Measurements from ENCODE around the gene MGRN1. TPM values are rescaled to one million over a fixed set of nuclear protein-coding genes. Genes with fewer than 3 reads are reported as not detected.

Gene MGRN1
- total RNA-seq, 1 experiment from 2014 or later, result 54.6 TPM

GRCh38 chr16:4698321-4699045 is 73.9 kb downstream of the MGRN1 start:
- Histone ChIP-seq H3K9me3 (ENCODE audit: low read depth, low read length, poor library complexity, severe bottlenecking) (no peaks in the 10 kb centered on the region), H3K4me3 (ENCODE audit: low read depth, low read length, poor library complexity, severe bottlenecking) (no peak overlapping the region), H3K27ac (ENCODE audit: low read depth, low read length, poor library complexity, severe bottlenecking) (no peak overlapping the region), H3K4me1 (ENCODE audit: insufficient read depth, low read length, poor library complexity, severe bottlenecking) (no peaks in the 10 kb centered on the region), H3K36me3 (ENCODE audit: insufficient read depth, low read length, poor library complexity, severe bottlenecking) (peaks cover 41% of the 10 kb centered on the region), H3K27me3 (replicated peaks; ENCODE audit: insufficient read depth, low read depth, low read length, poor library complexity) (no peaks in the 10 kb centered on the region)
- CTCF ChIA-PET, result no interaction called here
- POLR2A ChIA-PET (ENCODE audit: low non-redundant PET), result no interaction called here
- no peak for TF ChIP-seq CTCF (conservative IDR thresholded peaks at IDR 0.05; ENCODE audit: low read depth, low read length)
- TF ChIP-seq EZH2 (IDR thresholded peaks at IDR 0.05; ENCODE audit: borderline replicate concordance, low read depth, low read length, poor library complexity, severe bottlenecking), result no peak
- intact Hi-C loops (cut with micrococcal nuclease; ENCODE audit: unreplicated experiment), result loop anchor here (10.0 kb wide), 1 partner anchor 256 kb away; the partner anchor contains the start of gene SEC14L5
- no peak for DNase-seq (ENCODE audit: low spot score)
- BruUV-seq (replicated peaks), result no TSS peak

DNA sequence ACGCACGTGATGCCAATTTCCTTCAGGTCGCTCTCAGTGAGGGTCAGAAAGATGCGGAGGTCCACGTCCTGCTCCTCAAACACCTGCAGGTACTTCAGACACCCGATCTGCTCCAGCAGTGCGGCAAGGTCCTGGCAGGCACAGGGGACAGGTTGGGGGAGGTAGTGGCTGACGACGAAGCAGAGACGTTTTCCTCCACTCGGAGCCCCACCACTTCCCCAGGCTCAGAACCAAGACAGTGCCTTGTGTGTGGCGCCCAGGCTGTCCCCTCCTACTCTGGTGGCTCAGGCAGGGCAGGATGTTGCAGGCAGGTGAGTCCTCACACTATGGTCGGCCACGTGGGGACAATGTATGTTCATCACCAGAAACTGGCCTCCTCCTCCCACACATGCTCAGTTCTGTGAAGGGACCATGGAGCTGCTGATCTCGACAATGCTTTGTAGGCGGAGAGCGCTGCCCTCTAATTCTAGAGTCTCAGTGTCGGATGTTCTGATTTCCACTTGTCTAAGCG is 74.5 kb downstream of the MGRN1 start:
- BruUV-seq (replicated peaks), result no TSS peak
- no peak for TF ChIP-seq CTCF (conservative IDR thresholded peaks at IDR 0.05; ENCODE audit: low read depth, low read length)
- TF ChIP-seq EZH2 (IDR thresholded peaks at IDR 0.05; ENCODE audit: borderline replicate concordance, low read depth, low read length, poor library complexity, severe bottlenecking), result no peak
- DNase-seq (ENCODE audit: low spot score), result no peak
- Histone ChIP-seq H3K9me3 (ENCODE audit: low read depth, low read length, poor library complexity, severe bottlenecking) (no peaks in the 10 kb centered on the region), H3K36me3 (ENCODE audit: insufficient read depth, low read length, poor library complexity, severe bottlenecking) (peaks cover 41% of the 10 kb centered on the region), H3K4me3 (ENCODE audit: low read depth, low read length, poor library complexity, severe bottlenecking) (no peak overlapping the region), H3K27me3 (replicated peaks; ENCODE audit: insufficient read depth, low read depth, low read length, poor library complexity) (no peaks in the 10 kb centered on the region), H3K4me1 (ENCODE audit: insufficient read depth, low read length, poor library complexity, severe bottlenecking) (no peaks in the 10 kb centered on the region), H3K27ac (ENCODE audit: low read depth, low read length, poor library complexity, severe bottlenecking) (no peak overlapping the region)
- ChIA-PET POLR2A (ENCODE audit: low non-redundant PET) (no interaction called here), CTCF (no interaction called here)
- intact Hi-C loops (cut with micrococcal nuclease; ENCODE audit: unreplicated experiment), result loop anchor here (10.0 kb wide), 1 partner anchor 256 kb away; the partner anchor contains the start of gene SEC14L5

DNA sequence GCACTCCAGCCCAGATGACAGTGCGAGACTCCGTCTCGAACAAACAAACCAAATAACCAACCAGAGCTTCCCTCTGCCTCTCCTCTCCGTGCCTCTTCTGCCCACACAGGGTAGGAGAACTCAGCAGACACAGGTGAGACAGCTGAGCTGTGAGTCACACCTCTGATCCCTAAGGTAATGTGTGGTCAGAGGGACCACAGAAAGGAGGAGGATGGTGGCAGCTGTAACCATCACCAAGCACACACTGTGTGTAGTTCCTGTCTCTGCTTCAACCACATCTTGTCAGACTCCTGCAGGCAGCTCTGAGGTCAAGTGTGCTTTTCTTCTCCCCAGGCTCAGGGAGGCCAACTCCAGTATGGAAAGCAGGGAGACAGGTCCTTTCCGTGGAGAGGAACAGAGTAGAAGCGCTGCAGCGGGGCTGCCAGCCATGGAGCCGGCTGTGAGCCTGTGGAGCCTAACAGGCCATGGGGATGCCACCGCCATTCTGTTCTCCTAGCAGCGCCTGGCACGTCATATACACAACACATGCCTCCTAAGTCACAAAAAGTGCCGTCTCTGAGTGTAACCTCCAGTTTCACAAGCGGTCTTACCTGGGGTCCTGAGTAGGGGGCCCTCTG is 75.9 kb downstream of the MGRN1 start:
- H3K4me1 ChIP-seq (ENCODE audit: insufficient read depth, low read length, poor library complexity, severe bottlenecking), result no peaks in the 10 kb centered on the region
- no peak for DNase-seq (ENCODE audit: low spot score)
- no TSS peak for BruUV-seq (replicated peaks)
- H3K4me3 ChIP-seq (ENCODE audit: low read depth, low read length, poor library complexity, severe bottlenecking), result no peak overlapping the region
- no peaks in the 10 kb centered on the region for H3K27me3 ChIP-seq (replicated peaks; ENCODE audit: insufficient read depth, low read depth, low read length, poor library complexity)
- H3K9me3 ChIP-seq (ENCODE audit: low read depth, low read length, poor library complexity, severe bottlenecking), result no peaks in the 10 kb centered on the region
- peaks cover 46% of the 10 kb centered on the region for H3K36me3 ChIP-seq (ENCODE audit: insufficient read depth, low read length, poor library complexity, severe bottlenecking)
- H3K27ac ChIP-seq (ENCODE audit: low read depth, low read length, poor library complexity, severe bottlenecking), result no peak overlapping the region
- TF ChIP-seq CTCF (conservative IDR thresholded peaks at IDR 0.05; ENCODE audit: low read depth, low read length) (no peak), EZH2 (IDR thresholded peaks at IDR 0.05; ENCODE audit: borderline replicate concordance, low read depth, low read length, poor library complexity, severe bottlenecking) (no peak)
- CTCF ChIA-PET, result no interaction called here
- intact Hi-C loops (cut with micrococcal nuclease; ENCODE audit: unreplicated experiment), result no loop called here
- POLR2A ChIA-PET (ENCODE audit: low non-redundant PET), result no interaction called here
